NCI-H2029 treated with DMSO at 0.1 percent for 48 hours (cell line): ENCODE data around the gene BLTP1.
"Not testable (repeated sequence)": the region's sequence is repeated elsewhere in the genome, so short reads cannot be mapped to it uniquely, and the experiment has no call there.

Source experiments
- DNase-seq: peaks from one replicate; lab custom pipeline; 2025; lab: John Stamatoyannopoulos, UW

BLTP1 gene, protein sequence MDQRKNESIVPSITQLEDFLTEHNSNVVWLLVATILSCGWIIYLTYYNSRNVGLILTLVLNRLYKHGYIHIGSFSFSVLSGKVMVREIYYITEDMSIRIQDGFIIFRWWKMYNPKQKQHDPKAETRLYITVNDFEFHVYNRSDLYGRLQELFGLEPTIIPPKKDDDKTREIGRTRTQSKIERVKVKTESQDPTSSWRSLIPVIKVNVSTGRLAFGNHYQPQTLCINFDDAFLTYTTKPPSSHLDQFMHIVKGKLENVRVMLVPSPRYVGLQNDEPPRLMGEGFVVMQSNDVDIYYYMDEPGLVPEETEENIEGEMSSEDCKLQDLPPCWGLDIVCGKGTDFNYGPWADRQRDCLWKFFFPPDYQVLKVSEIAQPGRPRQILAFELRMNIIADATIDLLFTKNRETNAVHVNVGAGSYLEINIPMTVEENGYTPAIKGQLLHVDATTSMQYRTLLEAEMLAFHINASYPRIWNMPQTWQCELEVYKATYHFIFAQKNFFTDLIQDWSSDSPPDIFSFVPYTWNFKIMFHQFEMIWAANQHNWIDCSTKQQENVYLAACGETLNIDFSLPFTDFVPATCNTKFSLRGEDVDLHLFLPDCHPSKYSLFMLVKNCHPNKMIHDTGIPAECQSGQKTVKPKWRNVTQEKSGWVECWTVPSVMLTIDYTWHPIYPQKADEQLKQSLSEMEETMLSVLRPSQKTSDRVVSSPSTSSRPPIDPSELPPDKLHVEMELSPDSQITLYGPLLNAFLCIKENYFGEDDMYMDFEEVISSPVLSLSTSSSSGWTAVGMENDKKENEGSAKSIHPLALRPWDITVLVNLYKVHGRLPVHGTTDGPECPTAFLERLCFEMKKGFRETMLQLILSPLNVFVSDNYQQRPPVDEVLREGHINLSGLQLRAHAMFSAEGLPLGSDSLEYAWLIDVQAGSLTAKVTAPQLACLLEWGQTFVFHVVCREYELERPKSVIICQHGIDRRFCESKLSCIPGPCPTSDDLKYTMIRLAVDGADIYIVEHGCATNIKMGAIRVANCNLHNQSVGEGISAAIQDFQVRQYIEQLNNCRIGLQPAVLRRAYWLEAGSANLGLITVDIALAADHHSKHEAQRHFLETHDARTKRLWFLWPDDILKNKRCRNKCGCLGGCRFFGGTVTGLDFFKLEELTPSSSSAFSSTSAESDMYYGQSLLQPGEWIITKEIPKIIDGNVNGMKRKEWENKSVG (N-terminal part only)

GRCh38 chr4:122151982-122152710, at the start of gene BLTP1:
BLTP1 (plus strand) TSS chr4:122152331; CDS start chr4:122170648, 18,317 bp downstream.
- peak; percentile 44 for DNase-seq

DNA sequence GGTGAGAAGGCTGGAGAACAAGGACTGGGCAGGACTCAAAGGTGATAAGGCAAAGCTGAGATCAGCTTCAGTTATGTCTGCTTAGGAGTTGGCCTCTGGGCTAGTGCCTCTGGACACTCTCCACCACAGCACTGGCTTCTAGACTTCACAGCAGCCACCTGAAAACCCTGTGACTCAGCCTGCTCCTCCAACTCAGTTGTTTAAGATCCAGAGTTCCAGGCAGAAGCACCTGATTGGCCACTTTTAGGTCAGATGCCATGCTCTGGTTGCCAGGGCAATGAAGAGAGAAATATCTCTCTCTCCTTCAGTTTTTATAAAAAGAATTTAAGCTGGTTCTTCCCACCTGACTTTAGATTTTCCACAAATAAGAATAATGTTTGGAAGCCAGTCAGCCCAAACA, 47.9 kb upstream of the BLTP1 start:
- DNase-seq: no peak

DNA sequence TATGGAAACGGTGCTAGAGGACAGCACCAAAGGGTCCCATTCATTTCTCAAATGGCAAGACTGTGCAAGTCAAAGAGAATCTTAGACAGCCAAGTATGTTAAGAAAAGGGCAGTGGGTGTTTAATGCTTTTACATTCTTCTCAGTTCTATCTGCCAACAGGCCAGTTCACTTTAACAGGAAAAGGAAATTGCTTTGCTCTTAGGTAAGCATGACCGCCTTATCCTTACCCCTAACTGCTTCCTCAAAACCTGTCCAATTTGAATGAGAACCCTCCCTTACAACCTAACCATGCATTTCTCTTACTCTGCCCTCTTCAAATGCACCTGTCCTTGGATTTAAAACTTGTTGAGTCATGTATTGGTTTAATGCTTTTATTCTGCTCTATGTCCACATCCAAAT, 44.5 kb upstream of the BLTP1 start:
- DNase-seq: no peak

DNA sequence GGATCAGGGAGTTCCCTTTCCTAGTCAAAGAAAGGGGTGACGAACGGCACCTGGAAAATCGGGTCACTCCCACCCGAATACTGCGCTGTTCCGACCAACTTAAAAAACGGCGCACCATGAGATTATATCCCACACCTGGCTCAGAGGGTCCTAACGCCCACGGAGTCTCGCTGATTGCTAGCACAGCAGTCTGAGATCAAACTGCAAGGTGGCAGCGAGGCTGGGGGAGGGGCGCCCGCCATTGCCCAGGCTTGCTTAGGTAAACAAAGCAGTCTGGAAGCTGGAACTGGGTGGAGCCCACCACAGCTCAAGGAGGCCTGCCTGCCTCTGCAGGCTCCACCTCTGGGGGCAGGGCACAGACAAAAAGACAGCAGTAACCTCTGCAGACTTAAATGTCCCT, 41.8 kb upstream of the BLTP1 start:
- not testable (repeated sequence) for DNase-seq

GRCh38 chr4:122117743-122118142, 34.4 kb upstream of the BLTP1 start:
- DNase-seq: no peak

DNA sequence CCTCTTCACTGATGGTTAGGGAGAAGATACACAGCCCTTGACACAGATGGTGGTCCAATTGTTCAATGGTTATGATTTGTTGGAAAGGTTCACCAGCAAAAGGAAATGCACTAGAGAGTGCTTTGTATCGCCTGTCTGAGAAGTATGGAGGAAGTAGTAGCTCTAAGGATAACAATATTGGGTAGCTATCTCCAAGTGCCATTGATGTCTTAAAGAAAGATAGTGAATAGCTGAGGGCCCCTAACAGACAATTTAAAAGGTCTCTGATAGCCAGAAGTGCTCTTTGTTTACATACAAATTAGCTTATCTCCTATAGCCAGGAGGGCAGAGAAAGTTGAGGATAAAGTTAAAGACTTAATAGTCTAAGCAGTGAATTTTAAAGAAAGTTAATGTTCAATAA, 33.9 kb upstream of the BLTP1 start:
- no peak for DNase-seq

DNA sequence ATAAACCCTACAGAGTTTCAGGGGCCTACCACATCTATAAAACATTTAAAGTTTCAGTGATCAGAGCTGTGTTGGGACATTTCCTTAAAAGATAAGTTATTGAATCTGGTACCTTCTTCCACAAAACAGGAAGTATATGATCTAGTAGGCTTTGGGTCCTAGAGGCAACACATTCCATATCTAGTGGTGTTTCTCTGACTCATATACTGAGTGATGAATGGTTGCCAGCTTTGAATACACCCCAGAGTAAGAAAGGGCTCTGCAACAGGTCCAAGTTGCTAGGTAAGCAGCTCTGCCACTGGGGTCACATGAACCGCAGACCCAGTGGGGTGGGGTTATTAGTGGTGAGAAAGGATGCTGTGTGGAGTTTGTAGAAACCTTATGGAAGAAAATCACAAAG, 32.4 kb upstream of the BLTP1 start:
- DNase-seq: no peak

GRCh38 chr4:122121593-122121992, 30.5 kb upstream of the BLTP1 start:
- no peak for DNase-seq

GRCh38 chr4:122122083-122122482, 30.0 kb upstream of the BLTP1 start:
- DNase-seq: no peak

DNA sequence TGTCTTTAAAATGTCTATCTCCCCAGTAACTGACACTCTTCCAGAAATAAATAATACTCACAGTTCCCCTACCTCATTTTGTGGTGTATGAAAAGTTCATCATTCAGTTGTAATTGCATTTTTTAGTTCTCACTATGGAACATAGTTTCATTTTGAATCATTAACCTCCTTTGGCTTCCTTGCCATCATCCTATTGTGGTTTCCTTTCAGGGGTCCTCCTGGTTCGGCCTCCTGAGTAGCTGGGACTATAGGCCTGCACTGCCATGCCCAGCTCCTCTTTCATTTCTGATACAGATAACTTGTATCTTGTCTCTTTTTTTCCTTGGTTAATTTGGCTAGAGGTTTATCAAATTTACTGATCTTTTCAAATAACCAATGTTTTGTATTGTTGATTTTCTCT, 23.1 kb upstream of the BLTP1 start:
- DNase-seq: no peak

- no peak for DNase-seq
Observed at GRCh38 chr4:122131562-122132157, 20.5 kb upstream of the BLTP1 start.

DNA sequence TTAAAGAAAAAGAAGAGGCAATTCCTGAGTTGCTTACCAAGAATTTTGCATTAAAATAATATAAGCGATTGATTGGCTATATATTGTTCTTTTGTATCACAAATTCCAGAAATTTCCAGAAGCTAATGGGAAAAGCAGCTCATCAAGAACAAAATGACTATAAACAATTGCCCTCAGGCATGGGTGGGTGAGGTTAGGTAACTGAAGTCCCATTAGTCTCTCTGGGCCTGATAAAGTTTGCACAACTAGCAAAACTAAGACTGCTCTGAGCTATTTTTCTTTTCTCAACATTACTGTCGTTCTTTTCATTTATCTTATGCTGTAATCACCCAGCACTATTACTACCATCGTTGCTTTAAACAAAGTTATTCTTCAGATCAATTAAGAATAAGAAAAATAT, 19.2 kb upstream of the BLTP1 start:
- no peak for DNase-seq

- no peak for DNase-seq
Observed at GRCh38 chr4:122139139-122139538, 13.0 kb upstream of the BLTP1 start.

GRCh38 chr4:122140834-122141233, 11.3 kb upstream of the BLTP1 start:
- DNase-seq: no peak

DNA sequence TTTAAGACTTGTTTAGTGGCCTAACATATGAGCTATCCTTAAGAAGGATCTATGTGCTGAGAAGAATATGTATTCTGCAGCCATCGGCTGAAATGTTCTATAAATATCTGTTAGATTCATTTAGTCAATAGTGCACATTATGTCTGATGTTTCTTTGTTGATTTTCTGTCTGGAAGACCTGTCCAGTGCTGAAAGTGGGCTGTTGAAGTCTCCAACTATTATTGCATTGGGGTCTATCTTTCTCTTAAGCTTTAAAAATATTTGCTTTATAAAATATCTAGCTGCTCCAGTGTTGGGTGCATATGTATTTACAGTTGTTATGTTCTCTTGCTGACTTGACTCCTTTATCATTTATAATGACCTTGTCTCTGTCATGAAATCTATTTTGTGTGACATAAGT, 9.4 kb upstream of the BLTP1 start:
- DNase-seq: no peak

DNA sequence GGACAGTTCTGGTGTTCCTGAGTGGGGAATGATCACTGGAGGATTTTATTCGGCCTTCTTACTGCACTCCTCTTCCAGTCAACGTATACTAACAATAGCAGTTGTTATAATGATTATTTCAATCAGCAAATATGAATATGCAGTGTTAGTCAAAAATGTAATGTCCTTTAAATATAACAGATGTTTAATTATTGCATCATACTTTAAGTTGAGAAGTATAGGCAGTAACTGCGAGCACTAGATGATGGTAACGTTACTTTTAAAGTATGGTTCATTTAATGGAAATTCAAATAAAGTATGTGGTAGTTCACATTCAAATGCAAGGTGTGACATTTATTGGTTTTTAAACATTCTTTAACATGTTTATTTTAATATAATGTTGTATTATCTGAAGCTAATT, 5.5 kb upstream of the BLTP1 start:
- DNase-seq: no peak

DNA sequence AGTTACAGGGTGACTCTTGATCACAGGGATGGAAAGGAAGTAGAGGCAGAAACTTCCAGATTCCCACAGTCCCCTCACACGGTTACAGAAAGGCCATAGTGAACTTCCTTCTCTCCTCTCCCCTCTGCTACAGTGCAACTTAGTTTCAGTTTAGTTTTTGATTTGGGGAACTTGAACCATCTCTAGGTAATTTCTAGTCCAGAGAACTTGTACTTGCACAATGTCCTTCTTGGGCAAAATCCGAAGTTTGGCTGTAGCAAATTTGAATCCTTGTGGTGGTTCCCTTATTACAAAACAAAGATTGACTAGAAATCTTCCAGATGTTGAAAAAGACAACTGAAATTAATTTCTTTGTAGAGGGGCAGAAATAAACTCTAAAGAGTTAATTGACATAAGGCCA, 1.2 kb upstream of the BLTP1 start:
- DNase-seq: no peak

DNA sequence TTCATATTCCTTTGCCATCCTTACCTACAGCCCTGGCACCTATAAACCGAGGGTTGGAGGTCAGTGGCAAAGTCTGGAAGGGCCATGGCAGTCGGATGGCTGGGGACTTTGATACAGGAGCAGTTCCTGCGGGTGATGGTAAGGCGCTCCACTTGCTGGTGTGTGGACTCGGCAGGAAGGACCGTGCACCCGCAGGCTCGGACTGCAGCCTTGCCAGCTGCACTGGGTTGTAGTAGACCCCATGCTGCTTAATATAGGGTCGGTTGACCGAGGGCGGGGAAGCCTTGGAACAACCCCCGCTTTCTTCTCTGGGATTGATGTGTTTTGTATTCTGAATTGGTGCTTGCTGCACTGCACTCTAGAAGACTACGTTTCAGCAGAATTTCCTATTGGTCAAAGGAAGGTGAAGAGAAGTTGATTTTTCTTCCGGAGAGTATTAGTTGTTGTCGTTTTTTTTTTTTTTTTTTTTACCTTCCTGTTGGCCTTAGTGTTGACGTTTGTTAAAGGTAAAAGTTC, 638 bp downstream of the BLTP1 start:
- no peak for DNase-seq

- DNase-seq: no peak
Observed at GRCh38 chr4:122156819-122157218, 4.7 kb downstream of the BLTP1 start.

- DNase-seq: peak; percentile 69
Observed at GRCh38 chr4:122163301-122163700, 11.2 kb downstream of the BLTP1 start.

GRCh38 chr4:122163767-122164166, 11.6 kb downstream of the BLTP1 start:
- no peak for DNase-seq
